ENCODE data around the gene IL6ST. TPM values are rescaled to one million over a fixed set of nuclear protein-coding genes. Genes with fewer than 3 reads are reported as not detected.
A peak's percentile ranks its signal among the peaks of the same experiment; 100 is the strongest.

IL6ST gene
- total RNA-seq, 1 donor from 2014 or later: 254 TPM

- no peak for DNase-seq
These were observed 76.4 kb downstream of the IL6ST start for GRCh38 chr5:55918087-55919035.

GRCh38 chr5:55917402-55918086, 77.2 kb downstream of the IL6ST start:
- peak; percentile 24 for DNase-seq

GRCh38 chr5:55916986-55917385, 77.8 kb downstream of the IL6ST start:
- no peak for DNase-seq

- peak; percentile 47 for DNase-seq
These were observed 79.0 kb downstream of the IL6ST start for GRCh38 chr5:55915783-55916182.

- no peak for DNase-seq
These were observed 79.8 kb downstream of the IL6ST start for GRCh38 chr5:55914971-55915370.

- DNase-seq: no peak
These were observed 81.0 kb downstream of the IL6ST start for GRCh38 chr5:55913466-55914413.

GRCh38 chr5:55911784-55912653, 82.7 kb downstream of the IL6ST start:
- DNase-seq: no peak

- DNase-seq: no peak
These were observed 86.0 kb downstream of the IL6ST start for GRCh38 chr5:55908804-55909203.

- DNase-seq: no peak
These were observed 86.8 kb downstream of the IL6ST start for GRCh38 chr5:55907927-55908326.

GRCh38 chr5:55905251-55905650, 89.5 kb downstream of the IL6ST start:
- no peak for DNase-seq

- no peak for DNase-seq
These were observed 90.6 kb downstream of the IL6ST start for GRCh38 chr5:55904152-55904551.

GRCh38 chr5:55903121-55903701, 91.6 kb downstream of the IL6ST start:
- DNase-seq: no peak

GRCh38 chr5:55902696-55903095, 92.1 kb downstream of the IL6ST start:
- no peak for DNase-seq

- DNase-seq: no peak
These were observed 94.0 kb downstream of the IL6ST start for GRCh38 chr5:55900776-55901175.

GRCh38 chr5:55900068-55900467, 94.7 kb downstream of the IL6ST start:
- no peak for DNase-seq

- no peak for DNase-seq
These were observed 95.4 kb downstream of the IL6ST start for GRCh38 chr5:55899344-55899743.

GRCh38 chr5:55897905-55898304, 96.9 kb downstream of the IL6ST start:
- no peak for DNase-seq

- DNase-seq: no peak
These were observed 97.4 kb downstream of the IL6ST start for GRCh38 chr5:55897206-55897894.

GRCh38 chr5:55896663-55897062, 98.1 kb downstream of the IL6ST start:
- no peak for DNase-seq

GRCh38 chr5:55896238-55896637, 98.5 kb downstream of the IL6ST start:
- DNase-seq: no peak
